TTC549 (cell line): ENCODE data around the gene IL17RE.
"Not testable (repeated sequence)": the region's sequence is repeated elsewhere in the genome, so short reads cannot be mapped to it uniquely, and the experiment has no call there.

Experiments
- FAIRE-seq: peaks from 2 replicates; lab custom pipeline; 2012; peaks lifted over from hg19 to GRCh38; lab: Jason Lieb, UNC

The IL17RE gene

DNA sequence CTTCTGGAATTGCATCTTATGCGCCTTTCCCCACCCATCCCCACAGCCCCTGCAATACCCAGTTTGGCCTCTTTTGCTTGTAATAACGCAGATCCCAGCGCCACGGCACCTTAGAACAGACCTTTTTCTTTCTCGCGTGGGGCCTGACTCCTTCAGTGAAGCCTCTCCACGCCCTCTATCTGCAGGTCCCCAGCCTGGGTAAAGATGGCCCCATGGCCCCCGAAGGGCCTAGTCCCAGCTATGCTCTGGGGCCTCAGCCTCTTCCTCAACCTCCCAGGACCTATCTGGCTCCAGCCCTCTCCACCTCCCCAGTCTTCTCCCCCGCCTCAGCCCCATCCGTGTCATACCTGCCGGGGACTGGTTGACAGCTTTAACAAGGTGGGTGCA is 31.6 kb downstream of the IL17RE start:
- FAIRE-seq, result no peak

- FAIRE-seq, result no peak
Observed at GRCh38 chr3:9934993-9935392, 32.3 kb downstream of the IL17RE start.

- no peak for FAIRE-seq
Observed at GRCh38 chr3:9935966-9936510, 33.4 kb downstream of the IL17RE start.

GRCh38 chr3:9937486-9938238 is 35.0 kb downstream of the IL17RE start:
- no peak for FAIRE-seq

DNA sequence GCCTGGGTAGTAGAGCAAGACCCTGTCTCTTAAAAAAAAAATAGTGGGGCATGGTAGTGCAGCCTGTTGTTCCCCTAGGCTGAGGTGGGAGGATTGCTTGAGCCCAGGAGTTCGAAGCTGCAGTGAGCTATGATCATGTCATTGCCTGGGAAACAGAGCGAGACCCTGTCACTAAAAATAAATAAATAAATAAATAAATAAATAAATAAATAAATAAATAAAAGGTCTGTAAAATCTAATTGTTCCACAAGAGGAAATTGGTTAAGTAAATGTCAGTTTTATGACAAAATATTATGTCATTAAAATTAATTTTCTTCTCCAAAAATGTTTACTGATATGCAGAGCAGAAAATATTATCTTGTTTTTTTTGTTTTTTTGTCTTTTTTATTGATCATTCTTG is 36.3 kb downstream of the IL17RE start:
- FAIRE-seq, result no peak

DNA sequence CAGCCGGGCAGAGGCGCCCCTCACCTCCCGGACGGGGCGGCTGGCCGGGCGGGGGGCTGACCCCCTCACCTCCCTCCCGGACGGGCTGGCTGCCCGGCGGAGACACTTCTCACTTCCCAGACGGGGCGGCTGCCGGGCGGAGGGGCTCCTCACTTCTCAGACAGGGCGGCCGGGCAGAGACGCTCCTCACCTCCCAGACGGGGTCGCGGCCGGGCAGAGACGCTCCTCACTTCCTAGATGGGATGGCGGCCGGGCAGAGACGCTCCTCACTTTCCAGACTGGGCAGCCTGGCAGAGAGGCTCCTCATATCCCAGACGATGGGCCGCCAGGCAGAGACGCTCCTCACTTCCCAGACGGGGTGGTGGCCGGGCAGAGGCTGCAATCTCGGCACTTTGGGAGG is 37.3 kb downstream of the IL17RE start:
- FAIRE-seq, result not testable (repeated sequence)

- no peak for FAIRE-seq
Observed at GRCh38 chr3:9940746-9941145, 38.1 kb downstream of the IL17RE start.

DNA sequence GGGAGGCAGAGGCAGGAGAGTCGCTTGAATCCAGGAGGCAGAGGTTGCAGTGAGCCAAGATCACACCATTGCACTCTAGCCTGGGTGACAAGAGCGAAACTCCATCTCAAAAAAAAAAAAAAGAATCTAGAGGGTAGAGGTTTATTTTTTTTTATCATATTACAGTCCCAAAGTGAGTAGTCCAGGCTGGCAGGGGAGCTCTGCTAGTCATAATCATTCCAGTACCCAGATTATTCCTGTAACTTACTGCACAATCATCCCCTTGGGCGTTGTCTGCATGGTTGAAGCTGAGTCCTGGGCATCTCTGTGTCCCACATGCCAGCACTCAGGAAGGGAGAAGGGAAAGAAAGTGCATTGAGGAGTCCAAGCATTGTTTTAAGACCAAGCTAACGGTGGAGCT is 39.5 kb downstream of the IL17RE start:
- no peak for FAIRE-seq

DNA sequence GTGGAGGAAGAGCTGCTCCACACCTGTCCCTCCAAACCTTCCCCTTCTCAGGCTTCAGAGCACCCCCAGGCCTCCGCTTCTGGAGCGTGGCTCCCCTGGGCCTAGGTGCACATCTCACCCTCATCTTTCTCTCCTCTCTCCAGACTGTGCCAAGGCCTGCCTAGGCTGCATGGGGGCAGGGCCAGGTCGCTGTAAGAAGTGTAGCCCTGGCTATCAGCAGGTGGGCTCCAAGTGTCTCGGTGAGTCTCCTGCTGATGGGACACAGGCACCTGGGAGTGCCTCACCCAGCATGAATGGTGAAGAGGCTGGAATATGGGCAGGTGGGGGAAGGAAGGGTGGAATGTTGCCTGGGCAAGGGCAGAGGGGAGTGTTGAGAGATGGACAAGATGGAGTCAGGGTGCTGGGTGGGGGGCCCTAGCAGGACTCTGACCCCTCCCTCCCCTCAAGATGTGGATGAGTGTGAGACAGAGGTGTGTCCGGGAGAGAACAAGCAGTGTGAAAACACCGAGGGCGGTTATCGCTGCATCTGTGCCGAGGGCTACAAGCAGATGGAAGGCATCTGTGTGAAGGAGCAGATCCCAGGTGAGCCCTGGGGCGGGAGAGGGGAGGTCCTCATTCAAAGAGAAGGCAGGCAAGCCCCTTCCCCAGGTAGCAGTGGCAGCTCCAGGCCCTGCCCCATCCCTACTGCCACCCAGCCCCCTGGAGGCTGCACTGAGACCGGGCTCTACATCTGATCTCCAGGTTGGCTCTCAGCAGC is 40.5 kb downstream of the IL17RE start:
- FAIRE-seq, result no peak

DNA sequence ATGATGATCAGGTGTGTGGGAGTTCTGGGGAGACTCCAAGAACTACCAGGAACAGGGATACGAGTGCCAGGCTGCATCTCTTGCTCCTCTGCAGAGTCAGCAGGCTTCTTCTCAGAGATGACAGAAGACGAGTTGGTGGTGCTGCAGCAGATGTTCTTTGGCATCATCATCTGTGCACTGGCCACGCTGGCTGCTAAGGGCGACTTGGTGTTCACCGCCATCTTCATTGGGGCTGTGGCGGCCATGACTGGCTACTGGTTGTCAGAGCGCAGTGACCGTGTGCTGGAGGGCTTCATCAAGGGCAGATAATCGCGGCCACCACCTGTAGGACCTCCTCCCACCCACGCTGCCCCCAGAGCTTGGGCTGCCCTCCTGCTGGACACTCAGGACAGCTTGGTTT is 41.6 kb downstream of the IL17RE start:
- no peak for FAIRE-seq

DNA sequence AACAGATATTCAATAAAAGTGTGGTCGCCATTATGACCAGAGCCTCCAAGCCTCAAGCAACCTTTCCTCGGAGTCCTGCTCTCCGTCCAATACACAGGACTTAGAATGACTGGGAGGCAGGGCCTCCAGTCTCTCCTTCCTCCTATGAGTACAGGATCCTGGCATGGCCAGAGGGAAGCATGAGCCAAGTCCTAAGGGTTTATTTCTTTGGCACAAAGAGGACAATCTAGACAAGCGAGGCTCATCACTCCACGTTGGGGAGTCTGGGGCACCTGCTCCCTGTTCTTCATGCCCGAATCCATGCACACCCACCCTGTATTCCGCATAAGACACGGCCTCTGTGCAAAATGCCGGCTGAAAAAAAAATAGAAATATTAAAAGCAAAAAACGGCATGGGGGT is 42.7 kb downstream of the IL17RE start:
- FAIRE-seq, result no peak

- FAIRE-seq, result no peak
Observed at GRCh38 chr3:9946112-9947024, 43.7 kb downstream of the IL17RE start.

DNA sequence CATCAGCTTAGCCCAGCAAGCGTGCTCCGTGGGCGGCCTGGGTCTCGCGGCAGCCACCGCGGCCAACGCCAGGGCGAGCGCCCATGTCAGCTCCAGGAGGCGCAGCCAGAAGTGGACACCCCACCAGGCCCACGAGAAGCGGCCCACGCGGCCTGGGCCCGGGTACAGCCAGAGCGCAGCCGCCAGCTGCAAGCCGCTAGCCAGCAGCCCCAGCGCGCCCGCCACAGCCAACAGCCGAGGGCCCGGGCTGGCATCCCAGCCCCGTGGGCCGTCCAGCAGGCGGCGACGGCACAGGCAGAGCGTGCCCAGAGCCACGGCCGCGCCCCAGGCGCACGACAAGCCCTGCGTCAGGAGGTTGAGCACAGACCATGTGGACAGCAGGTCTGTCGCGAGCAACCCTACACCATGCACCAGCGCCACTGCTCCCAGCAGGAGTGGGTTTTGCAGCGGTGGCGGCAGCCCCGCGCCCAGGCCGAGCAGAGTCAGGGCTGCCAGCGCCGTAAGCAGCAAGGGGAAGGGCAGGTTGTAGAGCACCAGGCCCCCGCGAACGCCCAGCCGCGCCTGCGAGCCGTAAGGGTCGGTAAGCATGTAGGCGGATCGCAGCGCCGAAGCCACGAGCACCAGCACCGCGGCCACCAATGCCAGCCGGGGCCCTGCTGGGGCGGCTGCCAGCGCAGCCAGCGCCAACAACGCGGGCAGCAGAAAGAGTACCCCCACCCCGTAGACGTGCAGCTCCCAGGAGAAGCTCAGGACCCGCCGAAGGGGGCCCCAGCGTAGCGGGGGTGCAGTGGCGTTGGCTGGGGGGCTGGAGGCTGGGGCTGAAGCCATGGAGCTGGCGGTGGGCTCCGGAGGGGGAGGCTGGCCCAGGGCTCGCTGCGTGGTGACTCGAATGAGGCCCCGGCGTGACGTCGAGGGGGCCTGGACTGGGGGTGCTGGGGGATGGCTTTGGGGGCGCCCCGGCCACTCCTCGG is 44.7 kb downstream of the IL17RE start:
- no peak for FAIRE-seq

- no peak for FAIRE-seq
Observed at GRCh38 chr3:9948586-9948985, 45.9 kb downstream of the IL17RE start.

- no peak for FAIRE-seq
Observed at GRCh38 chr3:9949115-9949514, 46.5 kb downstream of the IL17RE start.

DNA sequence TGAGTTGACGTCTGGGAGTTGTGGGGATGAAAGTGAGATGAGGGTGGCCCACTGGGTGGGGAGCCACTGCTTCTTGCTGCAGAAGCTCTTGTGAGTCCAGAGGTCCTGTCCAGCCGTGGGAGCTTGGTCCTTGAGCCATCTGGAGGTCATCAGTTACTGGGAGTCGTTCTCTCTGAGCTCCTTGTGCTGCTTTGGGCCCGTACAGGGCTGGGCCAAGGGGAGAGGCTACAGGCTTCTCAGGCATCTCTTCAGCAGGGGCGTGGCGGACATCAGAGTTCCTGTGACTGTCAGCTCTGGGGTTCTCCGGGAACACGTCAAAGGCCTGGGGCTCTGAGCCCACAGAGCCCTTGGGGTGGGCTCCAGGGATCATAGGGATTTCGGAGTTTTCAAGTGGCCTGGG is 47.0 kb downstream of the IL17RE start:
- FAIRE-seq, result no peak

- FAIRE-seq, result no peak
Observed at GRCh38 chr3:9951126-9951525, 48.5 kb downstream of the IL17RE start.

GRCh38 chr3:9951598-9951961 is 48.9 kb downstream of the IL17RE start:
- no peak for FAIRE-seq

DNA sequence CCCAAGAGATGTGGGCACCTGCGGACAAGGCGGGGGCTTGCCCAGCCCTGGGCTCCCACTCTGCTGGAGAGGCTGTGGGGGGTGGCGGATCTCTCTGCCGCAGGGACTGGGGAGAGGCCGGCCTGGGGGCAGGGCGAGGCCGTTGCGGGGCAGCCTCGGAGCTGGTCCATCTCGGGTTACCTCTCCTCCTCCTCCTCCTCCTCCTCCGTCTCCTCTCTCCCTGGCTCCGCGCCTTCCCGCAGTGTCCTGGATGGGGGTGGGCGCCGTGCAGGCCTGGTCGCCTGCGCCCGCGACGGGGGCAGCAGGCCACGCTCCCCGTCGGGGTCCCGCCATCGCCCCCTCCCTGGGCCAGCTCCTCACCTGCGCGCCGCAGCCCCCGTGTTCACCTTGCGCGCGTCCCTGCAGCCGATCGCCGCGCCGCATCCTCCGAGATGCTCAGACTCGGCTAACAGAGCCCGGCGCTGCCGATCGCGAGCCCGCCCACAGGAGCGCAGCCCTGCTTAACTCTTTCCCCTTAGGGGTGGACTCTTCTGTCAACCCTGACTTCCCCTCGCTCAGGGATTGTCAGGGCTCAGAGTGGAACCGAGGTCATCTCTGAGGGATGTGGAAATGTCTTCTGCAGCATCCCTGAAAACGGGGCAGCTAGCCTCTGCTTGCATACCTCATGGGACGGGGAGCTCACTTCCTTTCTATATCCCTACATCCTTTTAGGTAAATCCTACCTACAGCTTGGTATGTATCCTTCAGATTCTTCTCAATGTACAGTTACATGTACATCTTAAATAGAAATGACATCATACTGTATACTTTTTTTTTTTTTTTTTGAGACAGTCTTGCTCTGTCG is 49.5 kb downstream of the IL17RE start, which contains the start of gene PRRT3:
TSS of gene PRRT3 (minus strand) at position 447 of the 844 bp plus-strand sequence. CDS start 2,293 bp downstream, outside the sequence.
- FAIRE-seq, result no peak

GRCh38 chr3:9955067-9955502 is 52.4 kb downstream of the IL17RE start:
- no peak for FAIRE-seq
